Astrocyte (in vitro differentiated cells and primary cell): ENCODE measurements around the gene MCUB.

Source experiments
- CTCF ChIP-seq: IDR thresholded peaks from 2 replicates; pipeline ENCODE4 v1.5.1; 2011; ENCODE audit warnings: low read depth, mild to moderate bottlenecking, inconsistent platforms, low read length, moderate library complexity; ENCODE audit not compliant: insufficient read depth
- EZH2 ChIP-seq: IDR thresholded peaks from 2 replicates; pipeline ENCODE4 v1.6.1; 2012; ENCODE audit warnings: mild to moderate bottlenecking, low read length, inconsistent platforms; ENCODE audit not compliant: insufficient read depth

GRCh38 chr4:109627361-109627760 lies 67.3 kb downstream of the MCUB start:
- TF ChIP-seq CTCF (no peak), EZH2 (no peak)
